ENCODE results near the gene ATP11B.
A peak's percentile ranks its signal among the peaks of the same experiment; 100 is the strongest.

The ATP11B gene

DNA sequence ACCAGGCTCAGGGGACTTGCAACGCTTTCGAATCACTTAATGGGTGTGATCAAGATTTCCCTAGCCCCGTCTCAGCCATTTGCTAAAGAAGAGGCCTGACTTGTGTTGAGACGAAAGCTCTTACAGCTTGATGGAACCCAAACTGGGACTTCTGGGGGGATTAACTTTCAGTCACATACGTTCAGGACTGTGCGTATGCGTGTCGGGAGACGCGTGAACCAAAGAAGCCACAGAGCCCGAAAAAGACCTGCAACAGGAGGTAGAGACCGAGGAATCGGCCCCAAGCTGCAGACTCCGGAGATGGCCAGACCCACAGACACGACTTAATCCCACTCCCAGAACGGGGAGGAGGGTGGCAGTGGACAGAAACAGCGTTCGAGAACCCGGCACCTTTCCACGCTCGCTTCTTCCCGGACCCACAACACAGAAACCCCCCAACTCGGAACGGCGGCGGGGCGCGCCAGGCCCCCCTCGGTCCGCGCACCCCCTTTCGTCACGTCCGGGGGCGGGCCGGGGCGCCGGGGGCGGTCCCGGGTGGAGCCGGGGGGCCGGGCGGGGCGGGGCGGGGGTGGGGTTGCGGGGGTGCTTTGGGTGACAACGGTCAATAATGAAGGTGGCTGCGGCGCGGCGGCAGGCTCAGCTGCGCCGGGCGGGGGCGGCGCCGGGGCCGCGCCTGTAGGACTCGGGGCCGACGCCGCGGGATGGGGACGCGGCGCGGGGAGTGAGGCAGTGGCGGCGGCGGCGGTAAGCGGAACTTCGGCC is at the start of gene ATP11B:
TSS of gene ATP11B (plus strand) at position 604 of the 762 bp plus-strand sequence. CDS start 256 bp downstream, outside the sequence.
- DNase-seq (ENCODE audit: low read depth in 2 of 2), result peak; percentile 53 to 77

DNA sequence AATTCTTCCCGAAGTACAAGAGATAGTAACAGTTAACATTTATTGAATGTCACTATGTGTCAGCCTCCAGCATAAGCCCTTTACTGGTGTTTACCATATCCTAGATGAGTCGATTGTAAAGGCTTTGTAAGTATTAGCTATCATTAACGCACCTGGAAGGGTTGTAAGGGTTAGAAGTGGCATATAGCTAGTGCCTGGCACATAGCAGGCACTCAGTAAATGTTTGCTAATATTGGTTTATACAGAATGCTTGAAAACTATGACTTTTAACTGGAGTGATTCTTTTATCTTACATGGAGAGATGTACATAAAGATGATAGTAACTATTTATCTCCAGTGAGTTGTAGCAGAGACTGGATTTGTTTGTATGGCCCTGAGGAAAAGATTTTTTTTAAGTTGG is 46.3 kb upstream of the ATP11B start:
- DNase-seq (ENCODE audit: low read depth in 2 of 2), result no peak

DNA sequence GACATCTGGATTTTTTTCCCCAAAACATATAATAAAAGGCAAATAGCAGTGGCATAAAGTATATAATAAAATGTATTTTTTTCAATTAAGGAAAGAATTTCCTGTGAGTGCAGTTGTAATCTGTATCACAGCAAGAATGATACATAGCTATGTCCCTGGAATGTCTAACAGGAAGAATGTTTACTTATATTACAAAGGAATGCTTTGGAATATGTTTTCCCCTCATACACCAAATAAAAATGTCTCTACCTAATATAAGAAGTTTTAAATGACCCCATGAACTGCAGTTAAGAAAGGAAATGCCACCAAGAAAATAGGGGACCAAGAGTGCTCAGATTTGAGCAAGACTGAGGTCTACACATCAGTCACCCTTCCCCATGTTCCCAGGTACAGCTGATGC is 38.0 kb upstream of the ATP11B start:
- no peak for DNase-seq (ENCODE audit: low read depth in 2 of 2)

DNA sequence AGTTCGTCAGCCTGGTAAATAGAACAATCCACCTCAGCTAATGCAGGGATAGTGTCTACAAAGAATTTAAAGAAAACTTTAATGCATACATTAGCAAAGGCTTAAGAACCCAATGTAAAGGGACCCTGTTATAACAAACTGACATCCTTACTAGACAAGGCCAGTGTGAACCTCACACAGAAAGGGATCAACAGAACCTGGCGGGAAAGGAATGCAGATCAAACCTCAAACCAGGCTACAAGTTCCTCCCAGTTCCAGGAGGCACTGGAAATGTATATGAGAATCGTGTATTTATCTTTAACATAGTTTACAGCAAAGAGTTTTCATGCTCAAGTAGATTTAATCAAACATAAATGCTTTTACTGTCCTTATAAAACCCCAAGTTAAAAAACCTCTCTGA is 37.6 kb upstream of the ATP11B start:
- no peak for DNase-seq (ENCODE audit: low read depth in 2 of 2)

DNA sequence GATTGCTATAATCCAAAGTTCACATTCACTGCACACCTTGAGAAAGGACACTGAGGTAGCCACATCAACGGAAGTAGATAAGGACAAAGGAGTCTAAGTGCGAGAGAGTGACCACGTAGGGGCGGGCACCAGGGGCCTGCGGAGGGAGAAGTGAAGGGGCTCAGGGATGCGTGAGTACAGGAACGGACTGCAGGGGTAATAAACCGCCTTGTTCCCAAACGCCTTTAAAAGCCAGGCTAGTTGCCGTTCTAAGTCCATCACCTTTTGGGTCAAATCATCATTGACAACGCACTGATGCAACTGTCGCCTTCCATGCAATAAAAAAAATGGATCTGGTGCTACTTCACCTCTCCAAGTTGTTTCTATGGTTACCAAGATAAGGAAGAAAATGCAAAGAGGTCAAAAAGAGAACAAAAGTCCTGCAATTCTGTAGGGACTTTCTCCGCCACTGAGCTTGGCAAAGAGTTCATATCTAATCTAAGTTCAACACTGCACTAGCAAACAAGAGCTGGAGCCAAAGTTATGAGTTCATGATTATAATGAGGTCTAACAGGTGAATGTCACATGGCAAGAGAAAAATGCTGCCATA is 32.6 kb upstream of the ATP11B start:
- DNase-seq (ENCODE audit: low read depth in 2 of 2), result no peak

DNA sequence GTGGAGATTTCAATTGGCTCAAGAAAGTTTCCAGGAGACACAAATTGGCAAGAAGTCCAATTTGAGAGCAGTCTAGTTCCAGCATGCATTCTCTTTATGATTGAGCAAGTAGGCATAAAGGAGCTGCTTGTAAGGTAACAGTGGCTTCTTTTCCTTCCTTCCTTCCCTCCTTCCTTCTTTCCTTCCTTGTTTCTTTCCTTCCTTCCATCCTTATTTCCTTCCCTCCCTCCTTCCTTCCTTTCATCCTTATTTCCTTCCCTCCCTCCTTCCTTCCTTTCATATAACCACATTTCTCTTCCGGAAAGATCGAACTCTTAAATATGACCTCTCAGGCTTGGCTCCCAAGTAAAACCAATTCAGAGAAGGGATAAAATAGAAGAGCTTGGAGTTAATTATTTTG is 29.4 kb upstream of the ATP11B start:
- DNase-seq (ENCODE audit: low read depth in 2 of 2), result no peak

DNA sequence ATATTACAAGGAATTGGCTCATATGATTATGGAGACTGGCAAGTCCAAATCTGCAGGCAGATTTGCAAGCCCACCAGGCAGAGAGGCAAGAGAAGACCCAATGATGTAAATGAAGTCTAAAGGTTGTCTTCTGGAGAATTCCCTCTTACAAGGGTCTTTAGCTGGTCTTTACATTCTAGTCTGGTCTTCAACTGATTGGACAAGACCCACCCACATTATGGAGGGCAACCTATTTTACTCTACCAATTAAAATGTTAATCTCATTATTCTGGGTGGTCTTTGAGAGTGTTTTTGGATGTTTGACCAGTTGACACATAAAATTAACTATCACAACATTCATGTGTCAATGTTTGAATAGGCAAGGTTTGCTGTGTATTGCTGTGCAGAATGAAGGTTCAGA is 28.0 kb upstream of the ATP11B start:
- DNase-seq (ENCODE audit: low read depth in 2 of 2), result no peak

DNA sequence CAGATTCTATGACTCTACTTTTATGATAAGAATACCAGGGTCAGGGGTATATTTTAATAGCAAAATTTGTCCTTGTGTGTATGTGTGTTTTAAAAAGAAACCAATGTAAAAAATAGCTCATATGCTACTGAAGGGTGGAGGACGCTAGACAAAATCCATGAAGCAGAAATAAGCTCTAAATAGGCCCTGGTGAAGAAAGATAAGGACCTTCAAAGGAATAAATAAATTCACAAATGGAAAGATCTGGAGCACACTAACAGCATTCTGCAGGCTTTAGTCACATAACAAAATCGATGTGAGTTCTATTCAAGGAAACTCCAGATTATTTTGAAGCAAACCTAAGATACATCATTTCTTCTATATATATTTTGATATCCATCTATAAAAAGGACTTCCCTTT is 27.2 kb upstream of the ATP11B start:
- no peak for DNase-seq (ENCODE audit: low read depth in 2 of 2)

DNA sequence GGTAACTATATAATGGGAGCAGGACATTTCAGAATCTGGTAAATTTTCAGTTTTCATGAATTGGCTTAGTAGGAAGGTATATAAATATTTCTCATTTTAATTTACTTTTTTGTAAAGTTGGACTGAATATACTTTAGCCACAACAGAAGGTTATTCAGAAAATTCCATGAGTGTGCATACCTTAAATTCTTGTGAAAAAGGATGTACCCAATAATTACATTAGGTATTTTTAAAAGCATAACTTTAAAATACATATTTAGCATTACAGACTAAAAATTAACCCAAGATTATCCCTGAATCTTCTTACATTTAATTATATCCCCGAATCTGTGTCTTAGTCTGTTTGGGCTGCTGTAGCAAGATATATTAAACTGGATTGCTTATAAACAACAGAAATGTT is 24.9 kb upstream of the ATP11B start:
- no peak for DNase-seq (ENCODE audit: low read depth in 2 of 2)

DNA sequence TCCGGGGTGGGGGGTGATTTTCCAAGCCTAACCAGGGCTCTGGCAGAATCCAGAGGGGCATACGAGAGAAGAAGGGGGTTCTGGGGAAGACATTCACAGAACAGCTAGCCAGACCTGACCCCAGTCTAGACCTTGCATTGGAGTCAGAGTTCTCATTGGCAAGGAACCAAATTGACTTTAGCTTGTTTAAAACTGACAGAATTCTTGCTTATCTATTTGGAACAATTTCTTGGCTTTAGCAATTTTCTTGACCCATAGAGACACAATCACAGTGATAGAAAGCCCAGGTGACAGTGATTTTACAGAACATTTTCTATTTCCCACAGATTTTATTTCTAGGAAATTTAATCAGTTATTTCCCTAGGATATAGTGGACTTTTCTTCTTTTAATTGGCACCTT is 23.6 kb upstream of the ATP11B start:
- DNase-seq (ENCODE audit: low read depth in 2 of 2), result no peak

DNA sequence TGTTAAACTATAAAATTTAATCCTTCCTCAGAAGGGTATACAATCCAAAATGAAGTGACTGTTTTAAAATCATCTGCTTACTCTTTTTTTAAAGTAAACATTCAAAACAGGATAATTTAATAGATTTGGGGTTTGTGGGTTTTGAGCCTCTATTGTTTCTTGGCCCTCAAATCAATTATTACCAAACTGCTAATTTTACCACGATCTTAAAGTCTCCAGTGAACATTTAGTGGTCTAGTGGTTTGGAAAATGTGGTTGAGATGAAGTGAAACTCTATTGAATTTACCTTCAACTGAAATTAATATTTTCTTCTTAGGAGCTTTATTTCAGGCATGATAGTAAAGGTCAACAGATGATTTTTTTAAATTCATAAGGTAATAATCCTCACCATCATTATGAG is 11.2 kb upstream of the ATP11B start:
- DNase-seq (ENCODE audit: low read depth in 2 of 2), result no peak

DNA sequence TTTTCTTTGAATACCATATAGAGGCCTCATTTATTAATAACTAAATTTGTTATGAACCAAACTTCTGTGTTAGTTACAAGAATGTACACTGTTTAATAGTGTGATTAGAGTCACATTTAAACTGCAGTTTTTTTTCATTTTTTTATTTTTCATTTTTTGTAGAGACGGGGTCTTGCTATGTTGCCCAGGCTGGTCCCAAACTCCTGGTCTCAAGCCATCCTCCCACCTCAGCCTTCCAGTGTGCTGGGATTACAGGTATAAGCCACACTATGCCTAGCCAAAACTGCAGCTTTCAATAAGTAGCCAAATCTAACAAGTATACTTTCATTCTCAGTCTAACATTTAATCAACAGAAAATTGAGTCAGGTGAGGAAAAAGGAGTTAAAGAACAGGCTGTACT is 10.2 kb upstream of the ATP11B start:
- no peak for DNase-seq (ENCODE audit: low read depth in 2 of 2)

DNA sequence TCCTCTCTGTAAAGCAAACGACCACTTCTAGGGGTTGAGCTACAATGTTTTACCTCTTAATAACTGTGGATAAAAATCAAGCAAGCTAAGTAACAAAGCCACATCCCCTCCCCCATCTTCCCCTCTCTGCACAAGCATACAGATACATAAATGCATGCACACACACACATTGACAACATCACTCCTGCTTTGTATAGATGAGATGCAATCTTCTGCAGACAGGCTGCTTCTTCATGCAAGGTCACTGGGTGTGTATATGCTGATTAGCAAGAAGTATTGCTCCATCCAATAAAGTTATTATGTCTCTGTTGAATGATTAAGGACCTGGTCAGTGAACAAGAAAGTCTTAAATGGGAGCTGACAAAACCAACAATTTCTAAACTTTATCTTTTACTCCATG is 8.8 kb upstream of the ATP11B start:
- no peak for DNase-seq (ENCODE audit: low read depth in 2 of 2)

DNA sequence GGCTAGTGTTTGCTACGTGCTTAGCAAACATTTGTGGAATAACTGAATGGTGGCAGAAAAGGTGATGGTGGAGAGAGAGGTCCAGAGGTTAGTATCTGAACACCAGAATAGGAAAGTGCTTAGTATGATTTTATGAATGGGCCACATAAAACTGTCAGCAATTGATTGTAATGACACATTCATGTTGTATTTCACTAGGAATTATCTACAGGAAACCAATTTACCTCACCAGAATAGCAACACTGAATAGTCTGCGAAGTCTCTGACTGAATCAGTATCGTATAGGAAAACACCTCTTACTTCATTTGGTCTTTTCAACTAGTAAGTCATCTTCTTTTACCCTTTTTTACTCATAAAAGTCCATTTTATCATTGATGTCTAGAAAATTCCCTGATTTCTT is 8.2 kb upstream of the ATP11B start:
- no peak for DNase-seq (ENCODE audit: low read depth in 2 of 2)

DNA sequence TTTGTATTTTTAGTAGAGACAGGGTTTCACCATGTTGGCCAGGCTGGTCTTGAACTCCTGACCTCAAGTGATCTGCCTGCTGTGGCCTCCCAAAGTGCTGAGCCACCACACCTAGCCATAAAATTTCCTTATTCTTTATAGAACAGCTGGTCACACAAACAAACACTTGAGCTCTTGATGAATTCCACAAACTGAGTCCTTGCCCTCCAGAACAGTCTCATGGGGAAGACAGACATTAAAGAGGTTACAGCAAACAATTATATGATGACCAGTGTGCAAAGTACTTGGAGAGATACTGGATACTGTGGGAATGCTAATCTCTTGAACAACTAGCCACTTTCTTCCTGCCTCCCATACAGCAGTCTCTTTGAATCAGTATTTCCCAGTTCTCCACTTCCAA is 7.5 kb upstream of the ATP11B start:
- no peak for DNase-seq (ENCODE audit: low read depth in 2 of 2)

DNA sequence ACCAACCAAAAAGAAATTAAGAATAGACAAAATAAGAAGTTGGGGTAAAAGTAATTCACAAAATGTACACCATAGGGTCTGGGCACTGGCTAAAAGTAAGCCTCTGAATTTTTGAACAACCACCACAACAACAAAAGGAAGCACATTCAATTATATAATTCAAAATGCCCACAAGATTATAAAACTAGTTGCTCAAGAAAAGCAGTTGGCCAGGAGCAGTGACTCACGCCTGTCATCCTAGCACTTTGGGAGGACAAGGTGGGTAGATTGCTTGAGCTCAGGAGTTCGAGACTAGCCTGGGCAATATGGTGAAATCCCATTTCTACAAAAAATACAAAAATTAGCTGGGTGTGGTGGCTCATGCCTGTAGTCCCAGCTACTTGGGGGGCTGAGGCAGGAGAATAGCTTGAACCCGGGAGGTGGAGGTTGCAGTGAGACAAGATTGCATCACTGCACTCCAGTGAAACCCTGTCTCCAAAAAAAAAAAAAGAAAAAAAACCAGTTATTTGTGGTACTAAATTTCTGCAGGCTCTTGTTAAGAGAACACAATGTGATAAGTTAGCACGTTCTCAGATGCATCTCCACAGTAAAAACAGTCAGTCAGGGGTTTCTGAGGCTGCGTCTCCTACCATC is 6.6 kb upstream of the ATP11B start:
- no peak for DNase-seq (ENCODE audit: low read depth in 2 of 2)

DNA sequence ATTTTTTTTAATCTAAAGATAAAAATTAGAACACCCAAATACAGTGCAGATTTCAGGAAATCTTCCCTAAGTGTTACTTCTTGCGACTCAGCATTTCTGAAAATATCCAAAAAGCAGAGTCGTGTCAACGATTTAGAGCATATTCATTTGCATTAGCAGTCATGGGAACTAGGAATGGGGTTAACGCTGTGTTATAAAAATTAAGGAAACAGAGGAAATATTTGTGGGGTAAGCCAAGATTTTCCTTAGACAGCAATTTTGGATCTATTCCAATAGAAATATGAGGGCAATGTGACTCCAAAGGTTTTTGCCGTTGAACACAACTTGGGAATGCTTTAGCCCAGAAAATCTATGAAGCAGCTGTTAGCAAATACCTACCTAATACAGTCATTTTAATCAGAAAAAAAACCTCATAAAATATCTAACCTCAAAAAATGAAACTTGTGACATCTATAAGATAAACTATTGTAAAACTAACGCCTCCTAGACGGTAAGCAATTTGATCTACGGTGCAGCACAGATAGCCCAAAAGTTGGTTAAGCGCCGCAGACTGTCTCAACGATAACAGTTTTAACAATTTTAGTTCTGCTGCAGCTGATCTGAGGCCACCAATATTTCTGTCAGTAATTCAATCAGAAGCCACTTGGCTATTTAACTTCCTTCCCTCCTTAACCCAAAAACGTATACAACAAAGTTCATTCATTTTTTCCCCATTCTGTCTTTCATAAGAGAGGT is 5.8 kb upstream of the ATP11B start:
- DNase-seq (ENCODE audit: low read depth in 2 of 2), result no peak

DNA sequence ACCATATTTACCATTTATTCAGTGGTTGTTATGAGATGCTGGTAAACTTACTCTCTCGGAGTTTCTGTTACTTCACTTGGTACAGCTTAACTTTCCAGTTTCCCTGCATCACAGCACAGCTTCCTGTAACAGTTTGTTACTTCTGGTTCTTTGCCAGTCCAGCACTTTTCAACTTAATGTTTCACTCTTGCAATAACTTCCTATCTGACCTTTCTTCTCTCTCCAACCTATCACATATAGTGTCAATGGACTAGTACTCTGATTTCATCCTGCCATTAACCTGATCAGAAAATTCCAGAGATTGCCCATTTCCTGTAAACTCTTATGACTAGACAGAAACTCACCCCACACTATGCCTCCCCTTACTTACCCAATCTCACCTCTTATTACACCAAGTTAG is 3.9 kb upstream of the ATP11B start:
- no peak for DNase-seq (ENCODE audit: low read depth in 2 of 2)

DNA sequence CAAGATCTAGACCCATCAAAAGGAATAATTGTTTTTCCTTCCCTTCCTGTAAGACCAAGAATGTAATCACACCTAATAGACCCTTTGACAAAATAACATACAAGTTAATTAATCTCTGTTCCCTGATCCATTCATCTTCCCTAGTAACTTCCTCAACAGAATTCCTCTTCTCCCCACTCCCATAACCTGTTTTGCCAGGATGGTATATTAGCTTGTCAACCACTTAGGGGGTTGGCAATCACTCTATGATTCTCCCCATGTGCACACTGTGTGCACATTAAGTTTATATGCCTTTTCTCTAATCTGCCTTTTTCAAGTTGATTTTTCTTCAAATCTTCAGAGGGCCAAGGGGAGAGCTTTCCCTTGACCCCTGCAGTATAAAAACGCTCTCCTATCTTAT is 2.7 kb upstream of the ATP11B start:
- no peak for DNase-seq (ENCODE audit: low read depth in 2 of 2)

DNA sequence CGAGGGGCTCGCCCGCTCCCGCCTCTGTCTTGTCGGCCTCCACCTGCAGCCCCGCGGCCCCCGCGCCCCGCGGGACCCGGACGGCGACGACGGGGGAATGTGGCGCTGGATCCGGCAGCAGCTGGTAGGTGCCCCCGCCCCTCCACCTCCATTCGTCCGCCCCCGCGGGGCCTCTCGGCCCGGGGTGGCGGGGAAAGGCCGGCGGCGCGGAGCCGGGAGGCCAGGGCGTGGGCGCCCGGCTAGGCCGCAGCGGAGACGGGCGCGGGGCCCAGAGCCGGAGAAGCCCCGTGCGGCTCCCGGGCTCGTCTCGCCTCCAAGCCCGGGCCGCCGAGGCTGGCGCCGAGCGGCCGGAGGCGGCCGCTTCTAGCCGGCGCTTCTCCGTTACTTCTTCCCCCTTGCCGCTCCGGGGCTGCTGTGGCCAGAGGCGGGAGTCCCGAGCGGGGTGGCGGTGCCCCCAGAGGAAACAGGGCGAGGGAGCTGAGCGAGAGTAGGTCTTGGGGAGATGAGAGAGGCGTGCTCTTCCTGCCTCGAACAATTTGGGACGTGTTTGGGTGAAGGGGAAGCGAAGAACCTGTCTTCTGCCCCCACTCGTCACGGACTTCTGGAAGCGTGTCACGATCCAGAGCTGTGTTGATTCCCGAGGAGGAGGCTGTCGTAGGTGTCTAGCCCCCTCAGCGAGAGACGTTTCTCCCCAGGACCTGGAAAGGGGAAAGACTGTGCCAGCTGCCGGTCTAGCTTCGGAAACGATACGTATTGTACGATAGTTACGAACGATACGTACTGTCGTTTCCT is 555 bp downstream of the ATP11B start:
- peak in 1 of 2 donors; percentile 13 for DNase-seq (ENCODE audit: low read depth in 2 of 2)

DNA sequence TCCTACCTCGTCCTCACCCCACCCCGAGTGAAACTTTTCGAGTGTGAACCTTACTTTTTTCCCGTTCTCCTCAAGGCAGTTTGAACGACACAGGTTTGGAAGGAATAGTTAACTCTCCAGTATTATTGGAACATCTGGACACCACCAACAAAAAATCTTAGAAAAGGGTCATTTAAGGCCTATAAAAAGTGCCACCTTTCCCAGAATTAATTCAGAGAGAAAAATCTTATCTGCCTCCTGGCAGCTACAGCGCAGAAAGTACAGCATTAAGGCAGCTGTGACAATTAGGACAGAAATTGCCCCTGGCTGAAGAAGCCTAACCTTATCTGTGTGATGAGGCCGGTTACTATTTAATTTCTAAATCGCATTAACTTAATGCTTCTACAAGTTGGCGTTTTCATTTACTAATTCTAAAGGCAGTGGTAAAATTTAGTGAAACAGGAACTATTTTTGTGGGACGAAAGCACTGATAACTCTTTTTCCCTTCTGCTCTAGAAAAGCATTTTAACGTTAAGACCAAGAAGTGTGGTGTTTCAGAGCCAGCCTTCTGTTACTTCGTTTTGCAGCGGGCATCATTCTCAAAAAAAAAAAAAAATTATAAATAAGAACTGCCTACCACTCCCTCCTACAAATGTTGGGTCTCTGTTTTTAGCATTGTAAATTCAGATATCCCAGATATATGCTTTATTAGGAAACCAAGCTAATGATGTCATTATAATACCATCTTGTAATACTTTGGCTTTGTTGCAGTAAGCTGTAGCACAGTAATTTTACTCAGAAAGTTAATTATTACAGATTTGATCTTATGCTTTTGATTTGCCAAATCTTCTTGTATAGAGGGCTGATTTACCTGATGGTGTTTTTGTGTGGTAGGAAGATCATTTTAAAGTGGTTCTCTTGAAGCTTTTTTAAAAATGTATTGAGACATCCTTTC is 1.4 kb downstream of the ATP11B start:
- no peak for DNase-seq (ENCODE audit: low read depth in 2 of 2)
